ENCODE results near the gene TSC22D4.

DNA sequence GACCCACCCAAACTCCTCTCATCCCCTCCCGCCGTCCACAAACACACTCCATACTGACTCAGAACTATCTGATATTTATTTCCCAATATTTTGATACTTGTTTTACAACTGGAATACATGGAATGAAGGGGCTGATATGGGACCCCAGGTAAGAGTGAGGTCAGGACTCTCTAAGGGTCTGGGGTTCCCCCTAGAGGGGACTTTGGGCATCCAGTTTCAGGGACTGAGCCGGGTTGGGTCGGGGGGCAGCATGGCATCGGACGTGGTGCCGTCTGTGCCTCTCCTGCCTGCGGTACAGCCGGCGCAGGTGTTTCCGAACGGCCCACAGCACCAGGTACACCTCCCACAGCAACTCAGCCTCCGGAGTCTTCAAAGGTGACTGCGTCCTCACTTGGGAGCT, 22.5 kb downstream of the TSC22D4 start:
- TF ChIP-seq ZNF274 (IDR thresholded peaks at IDR 0.05; ENCODE audit: low read depth, low read length) (no peak), YY1 (IDR thresholded peaks at IDR 0.05; ENCODE audit: insufficient read depth, insufficient read length) (no peak), SUZ12 (IDR thresholded peaks at IDR 0.05; ENCODE audit: extremely low read depth, insufficient read depth, insufficient read length) (no peak)
